Activated CD4-positive, alpha-beta T cell treated with anti-CD3 and anti-CD28 coated beads, Interleukin-2, amount 10 ng/mL, durations not matched to agents 7 days and 5 days (primary cell): ENCODE data around the gene ABTB1. TPM values are rescaled to one million over a fixed set of nuclear protein-coding genes. Genes with fewer than 3 reads are reported as not detected.
A peak's percentile ranks its signal among the peaks of the same experiment; 100 is the strongest.

Source experiments
- CTCF ChIA-PET: fragments of 350-600 bp; sonication (Branson Sonifier 250); formaldehyde crosslinking; loops from one replicate; lab custom pipeline; 2021; ENCODE audit warnings: antibody characterized with exemption; lab: Charles Lee
- POLR2A ChIA-PET: fragments of 350-600 bp; sonication (Branson Sonifier 250); formaldehyde crosslinking; loops from one replicate; lab custom pipeline; 2021; ENCODE audit warnings: antibody characterized with exemption; lab: Charles Lee
- DNase-seq: peaks from one replicate; pipeline ENCODE4 v3.0.0-alpha.2; 2020
- H3K27ac Mint-ChIP-seq: one replicate; pipeline ENCODE4 v1.8.0; 2021; ENCODE audit warnings: mild to moderate bottlenecking, moderate library complexity, mixed read lengths
- H3K27me3 Mint-ChIP-seq: one replicate; pipeline ENCODE4 v1.8.0; 2021; ENCODE audit warnings: mixed read lengths
- H3K36me3 Mint-ChIP-seq: one replicate; pipeline ENCODE4 v1.8.0; 2021; ENCODE audit warnings: low read depth, mixed read lengths
- H3K4me1 Mint-ChIP-seq: one replicate; pipeline ENCODE4 v1.8.0; 2021; ENCODE audit warnings: mixed read lengths
- H3K4me3 Mint-ChIP-seq: one replicate; pipeline ENCODE4 v1.8.0; 2021; ENCODE audit warnings: mild to moderate bottlenecking, moderate library complexity, mixed read lengths
- H3K9me3 Mint-ChIP-seq: one replicate; pipeline ENCODE4 v1.8.0; 2021; ENCODE audit warnings: mixed read lengths
- total RNA-seq, 2 experiments: library from RNA; stranded (reverse); gene quantifications; one replicate each; pipeline ENCODE4 v1.2.3, GENCODE V29; 2021

Gene ABTB1
- total RNA-seq, 2 experiments from 2014 or later, result 24.3 to 29.5 TPM

DNA sequence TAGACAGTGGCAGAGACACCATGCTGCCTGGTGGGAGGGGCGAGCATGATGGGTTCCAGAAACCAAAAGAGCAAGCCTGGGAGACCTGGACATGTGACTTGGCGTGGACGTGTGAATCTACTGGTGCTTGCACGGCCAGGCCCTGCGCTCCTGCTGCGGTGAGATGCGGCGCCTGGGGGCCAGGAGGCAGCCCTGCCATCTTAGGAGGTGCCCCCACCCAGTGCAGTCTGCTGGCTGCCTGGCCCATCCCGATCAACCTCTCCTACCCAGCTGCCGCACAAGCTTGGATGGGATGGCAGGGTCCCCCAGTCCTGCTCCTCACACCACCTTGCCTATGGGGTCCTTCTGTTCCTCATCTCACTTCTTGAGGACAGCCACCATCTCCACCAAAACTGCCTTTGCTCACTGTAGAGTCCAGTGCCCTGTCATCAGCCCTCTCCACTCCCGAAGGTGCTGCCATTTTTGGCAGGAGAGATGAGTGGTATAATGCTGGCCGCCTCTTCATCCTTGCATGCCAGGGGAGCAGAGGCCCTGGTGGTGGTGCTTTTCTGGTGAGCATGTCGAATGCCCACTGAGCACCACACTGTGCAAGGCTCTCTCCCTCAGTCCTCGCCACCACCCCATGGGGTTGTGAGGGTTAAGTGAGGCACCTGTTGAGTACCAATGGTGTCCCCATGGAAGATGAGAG is 3.1 kb upstream of the ABTB1 start:
- no peak overlapping the region for H3K4me3 Mint-ChIP-seq
- no peaks in the 10 kb centered on the region for H3K36me3 Mint-ChIP-seq
- no peak for DNase-seq
- no peaks in the 10 kb centered on the region for H3K27me3 Mint-ChIP-seq
- ChIA-PET POLR2A (no interaction called here), CTCF (no interaction called here)
- no peaks in the 10 kb centered on the region for H3K9me3 Mint-ChIP-seq
- H3K4me1 Mint-ChIP-seq, result peaks cover 19% of the 10 kb centered on the region
- no peak overlapping the region for H3K27ac Mint-ChIP-seq

GRCh38 chr3:127670229-127670559 is 2.6 kb upstream of the ABTB1 start:
- ChIA-PET POLR2A (no interaction called here), CTCF (no interaction called here)
- DNase-seq, result no peak
- Mint-ChIP-seq H3K27ac (no peak overlapping the region), H3K27me3 (no peaks in the 10 kb centered on the region), H3K4me3 (peak overlapping the region; percentile 36), H3K4me1 (peaks cover 19% of the 10 kb centered on the region), H3K36me3 (no peaks in the 10 kb centered on the region), H3K9me3 (no peaks in the 10 kb centered on the region)

DNA sequence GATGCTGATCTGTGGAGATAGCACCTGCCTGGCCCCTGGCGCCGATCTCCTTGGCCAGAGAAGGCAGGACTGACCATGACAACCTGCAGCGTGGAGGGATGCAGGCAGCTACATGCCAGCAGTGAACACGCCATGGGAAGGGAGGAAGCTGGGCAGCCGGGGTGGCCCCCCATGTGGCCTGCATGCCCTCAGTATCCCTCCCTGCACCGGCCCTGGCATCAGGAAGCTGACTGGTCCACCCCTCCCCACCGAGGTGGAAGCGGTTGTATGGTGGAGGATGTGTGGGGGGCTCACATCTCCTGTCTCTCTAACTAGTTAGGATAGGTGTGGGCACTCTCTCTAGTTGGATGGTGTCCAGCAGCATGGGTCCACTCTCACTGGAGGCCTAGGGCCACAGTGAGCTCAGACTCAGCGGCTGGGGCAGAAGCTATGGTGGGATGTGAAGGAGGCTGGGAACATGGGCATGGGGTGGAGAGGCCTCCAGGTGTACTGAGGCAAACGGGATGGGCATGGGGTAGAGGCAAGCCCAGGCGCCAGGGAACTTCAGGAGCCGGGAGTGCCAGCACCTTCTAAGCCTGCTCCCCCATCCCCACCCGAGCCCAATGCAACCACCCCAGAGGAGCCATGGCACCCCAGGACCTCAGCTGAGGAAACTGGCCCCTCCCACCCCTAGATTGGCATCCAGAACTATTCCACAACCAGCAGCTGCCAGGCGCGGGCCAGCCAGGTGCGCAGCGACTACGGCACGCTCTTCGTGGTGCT is 1.8 kb upstream of the ABTB1 start:
- H3K9me3 Mint-ChIP-seq, result no peaks in the 10 kb centered on the region
- H3K27me3 Mint-ChIP-seq, result no peaks in the 10 kb centered on the region
- peak overlapping the region; percentile 99 for H3K27ac Mint-ChIP-seq
- POLR2A ChIA-PET, result no interaction called here
- CTCF ChIA-PET, result interaction anchor here (0.7 kb wide), 1 partner anchor 8 kb away, joined by 4 read pairs; no protein-coding TSS in a partner anchor
- peaks cover 19% of the 10 kb centered on the region for H3K4me1 Mint-ChIP-seq
- peak overlapping the region; percentile 84 for H3K4me3 Mint-ChIP-seq
- H3K36me3 Mint-ChIP-seq, result no peaks in the 10 kb centered on the region
- no peak for DNase-seq

GRCh38 chr3:127671523-127672428 is 976 bp upstream of the ABTB1 start:
- peaks cover 19% of the 10 kb centered on the region for H3K4me1 Mint-ChIP-seq
- H3K36me3 Mint-ChIP-seq, result no peaks in the 10 kb centered on the region
- H3K27ac Mint-ChIP-seq, result peak overlapping the region; percentile 99
- CTCF ChIA-PET, result interaction anchor here (0.7 to 0.9 kb wide), 2 partner anchors 8 to 97 kb away, joined by 4 read pairs; no protein-coding TSS in a partner anchor
- peak overlapping the region; percentile 84 for H3K4me3 Mint-ChIP-seq
- peak; percentile 47 for DNase-seq
- H3K9me3 Mint-ChIP-seq, result no peaks in the 10 kb centered on the region
- no peaks in the 10 kb centered on the region for H3K27me3 Mint-ChIP-seq
- POLR2A ChIA-PET, result interaction anchor here (0.5 kb wide), 1 partner anchor 108 kb away, joined by 3 read pairs; no protein-coding TSS in a partner anchor

DNA sequence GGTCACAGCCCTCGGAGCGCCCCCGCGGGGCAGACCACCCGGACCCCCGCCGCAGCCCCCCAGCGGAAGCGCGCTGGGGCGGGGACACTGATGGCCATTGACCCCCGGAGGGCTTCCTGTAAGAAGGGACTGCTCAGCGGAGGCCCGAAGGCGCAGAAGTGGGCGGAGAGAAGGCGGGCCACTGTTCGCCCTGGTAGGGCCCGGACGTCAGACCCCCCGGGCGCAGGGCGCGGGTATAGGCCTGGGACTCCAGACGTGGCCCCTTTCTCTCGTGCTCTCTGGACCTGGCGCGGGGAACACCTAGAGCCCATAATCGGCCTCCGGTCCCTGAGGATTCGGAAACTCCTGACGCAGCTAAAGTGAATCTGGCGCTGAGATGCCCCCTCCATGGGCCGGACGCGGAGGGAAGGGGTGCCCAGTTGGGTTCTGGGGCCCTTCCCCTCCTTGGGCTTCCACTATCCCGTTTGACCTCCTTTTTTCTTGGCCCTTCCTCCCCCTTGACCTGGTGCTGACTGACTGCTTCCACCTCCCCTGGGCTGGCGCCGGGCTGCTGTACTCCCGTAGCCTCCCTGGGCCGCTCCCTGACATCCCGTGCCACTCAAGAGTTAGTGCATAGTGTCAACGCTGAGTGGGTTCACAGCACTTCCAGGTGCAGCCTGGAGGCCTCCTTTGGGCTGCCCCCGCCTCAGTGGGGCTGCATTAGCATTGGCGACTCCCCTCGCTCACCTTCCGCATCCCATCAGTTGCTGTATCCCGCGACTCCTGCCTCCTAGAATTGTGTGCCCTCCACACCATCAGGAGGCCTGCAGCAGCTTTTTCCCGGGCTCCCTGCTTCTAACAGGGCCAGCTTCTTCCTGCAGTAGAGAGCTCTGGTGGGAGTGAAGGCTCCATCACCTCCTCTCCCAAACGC is 694 bp downstream of the ABTB1 start:
- Mint-ChIP-seq H3K4me3 (peak overlapping the region; percentile 87), H3K27me3 (no peaks in the 10 kb centered on the region), H3K27ac (peak overlapping the region; percentile 91), H3K36me3 (peaks cover 2% of the 10 kb centered on the region), H3K9me3 (no peaks in the 10 kb centered on the region), H3K4me1 (peaks cover 19% of the 10 kb centered on the region)
- CTCF ChIA-PET, result no interaction called here
- POLR2A ChIA-PET, result no interaction called here
- DNase-seq, result peak; percentile 68

- H3K4me3 Mint-ChIP-seq, result peak overlapping the region; percentile 87
- no peaks in the 10 kb centered on the region for H3K9me3 Mint-ChIP-seq
- ChIA-PET CTCF (no interaction called here), POLR2A (no interaction called here)
- H3K27me3 Mint-ChIP-seq, result no peaks in the 10 kb centered on the region
- DNase-seq, result no peak
- H3K36me3 Mint-ChIP-seq, result peaks cover 2% of the 10 kb centered on the region
- peak overlapping the region; percentile 91 for H3K27ac Mint-ChIP-seq
- peaks cover 19% of the 10 kb centered on the region for H3K4me1 Mint-ChIP-seq
These were observed 1.5 kb downstream of the ABTB1 start for GRCh38 chr3:127674101-127674721.

GRCh38 chr3:127674790-127675189 is 2.0 kb downstream of the ABTB1 start:
- POLR2A ChIA-PET, result no interaction called here
- Mint-ChIP-seq H3K27ac (peak overlapping the region; percentile 63), H3K9me3 (no peaks in the 10 kb centered on the region), H3K36me3 (peaks cover 2% of the 10 kb centered on the region), H3K27me3 (no peaks in the 10 kb centered on the region), H3K4me3 (peak overlapping the region; percentile 39), H3K4me1 (peaks cover 19% of the 10 kb centered on the region)
- CTCF ChIA-PET, result no interaction called here
- DNase-seq, result no peak

GRCh38 chr3:127675651-127676391 is 3.1 kb downstream of the ABTB1 start:
- H3K4me1 Mint-ChIP-seq, result peaks cover 19% of the 10 kb centered on the region
- no peak overlapping the region for H3K27ac Mint-ChIP-seq
- no peak for DNase-seq
- H3K36me3 Mint-ChIP-seq, result peaks cover 2% of the 10 kb centered on the region
- ChIA-PET POLR2A (no interaction called here), CTCF (no interaction called here)
- no peaks in the 10 kb centered on the region for H3K27me3 Mint-ChIP-seq
- H3K4me3 Mint-ChIP-seq, result no peak overlapping the region
- H3K9me3 Mint-ChIP-seq, result no peaks in the 10 kb centered on the region

GRCh38 chr3:127676456-127676855 is 3.7 kb downstream of the ABTB1 start:
- no peak for DNase-seq
- CTCF ChIA-PET, result no interaction called here
- Mint-ChIP-seq H3K36me3 (peaks cover 2% of the 10 kb centered on the region), H3K4me3 (no peak overlapping the region), H3K27ac (no peak overlapping the region), H3K9me3 (no peaks in the 10 kb centered on the region), H3K4me1 (peaks cover 14% of the 10 kb centered on the region), H3K27me3 (no peaks in the 10 kb centered on the region)
- POLR2A ChIA-PET, result no interaction called here

DNA sequence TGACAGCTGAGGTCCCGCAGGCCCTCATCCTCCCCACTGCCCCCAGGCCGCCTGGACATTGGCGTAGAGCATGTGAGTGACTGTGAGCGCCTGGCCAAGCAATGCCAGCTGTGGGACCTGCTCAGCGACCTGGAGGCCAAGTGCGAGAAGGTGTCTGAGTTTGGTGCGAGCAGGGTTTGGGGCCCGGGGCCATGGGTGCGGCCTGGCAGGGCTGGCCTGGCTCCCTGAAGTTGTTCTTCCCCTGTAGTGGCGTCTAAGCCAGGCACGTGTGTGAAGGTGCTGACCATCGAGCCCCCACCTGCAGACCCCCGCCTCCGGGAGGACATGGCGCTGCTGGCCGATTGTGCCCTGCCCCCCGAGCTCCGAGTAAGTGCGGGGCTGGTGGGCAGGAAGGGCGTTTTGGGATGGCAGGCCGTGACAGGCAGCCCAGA is 4.2 kb downstream of the ABTB1 start:
- H3K27me3 Mint-ChIP-seq, result no peaks in the 10 kb centered on the region
- CTCF ChIA-PET, result no interaction called here

DNA sequence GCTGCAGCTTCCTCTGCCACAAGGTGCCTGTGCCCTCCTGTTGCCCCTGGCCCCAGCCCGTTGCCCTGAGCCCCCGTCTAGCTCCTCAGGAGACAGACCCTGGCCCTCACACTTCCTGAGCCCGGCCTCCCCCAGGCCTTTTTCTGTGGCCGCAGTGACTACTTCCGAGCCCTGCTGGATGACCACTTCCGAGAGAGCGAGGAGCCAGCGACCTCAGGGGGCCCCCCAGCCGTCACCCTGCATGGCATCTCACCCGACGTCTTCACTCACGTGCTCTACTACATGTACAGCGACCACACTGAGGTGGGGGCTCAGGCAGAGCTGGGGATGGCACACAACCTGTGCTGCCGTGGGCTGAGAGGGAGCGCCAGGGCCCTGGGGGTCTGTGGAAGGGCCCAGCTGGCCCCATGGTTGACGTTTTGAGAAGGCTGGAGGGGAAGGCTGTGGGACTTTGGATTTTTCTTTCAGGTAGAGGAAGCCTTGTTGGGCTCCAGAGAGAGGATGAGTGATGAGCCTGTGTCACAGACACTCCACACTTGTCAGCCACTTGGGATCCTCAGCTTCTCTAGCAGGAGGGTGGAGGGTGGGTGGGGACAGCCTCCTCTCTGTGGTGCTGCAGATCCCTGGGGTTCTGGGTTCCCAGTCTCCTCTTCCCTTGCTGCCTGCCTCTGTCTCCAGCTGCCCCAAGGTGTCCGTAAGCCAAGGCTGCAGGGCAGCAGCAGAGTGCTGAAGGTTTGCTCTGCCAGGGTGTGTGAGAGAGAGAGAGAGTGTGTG is 5.0 kb downstream of the ABTB1 start:
- POLR2A ChIA-PET, result no interaction called here
- no peak for DNase-seq
- H3K9me3 Mint-ChIP-seq, result no peaks in the 10 kb centered on the region
- no peak overlapping the region for H3K27ac Mint-ChIP-seq
- CTCF ChIA-PET, result no interaction called here
- peaks cover 12% of the 10 kb centered on the region for H3K4me1 Mint-ChIP-seq
- H3K4me3 Mint-ChIP-seq, result no peak overlapping the region
- no peaks in the 10 kb centered on the region for H3K27me3 Mint-ChIP-seq
- peaks cover 2% of the 10 kb centered on the region for H3K36me3 Mint-ChIP-seq

More for the DNA sequence above, 4.2 kb downstream of the ABTB1 start:
- Mint-ChIP-seq H3K4me1 (peaks cover 12% of the 10 kb centered on the region), H3K36me3 (peaks cover 2% of the 10 kb centered on the region), H3K4me3 (no peak overlapping the region), H3K9me3 (no peaks in the 10 kb centered on the region), H3K27ac (no peak overlapping the region)
- POLR2A ChIA-PET, result no interaction called here
- DNase-seq, result no peak
